ENCODE measurements around the gene RPRD2. TPM values are rescaled to one million over a fixed set of nuclear protein-coding genes. Genes with fewer than 3 reads are reported as not detected.

RPRD2 gene
- total and polyA plus RNA-seq, 9 of the 15 experiments (the other 6 are each of a cell fraction or from before 2014, with no cell fraction given) = 1.5 to 21.6 (median 7.7) TPM

DNA sequence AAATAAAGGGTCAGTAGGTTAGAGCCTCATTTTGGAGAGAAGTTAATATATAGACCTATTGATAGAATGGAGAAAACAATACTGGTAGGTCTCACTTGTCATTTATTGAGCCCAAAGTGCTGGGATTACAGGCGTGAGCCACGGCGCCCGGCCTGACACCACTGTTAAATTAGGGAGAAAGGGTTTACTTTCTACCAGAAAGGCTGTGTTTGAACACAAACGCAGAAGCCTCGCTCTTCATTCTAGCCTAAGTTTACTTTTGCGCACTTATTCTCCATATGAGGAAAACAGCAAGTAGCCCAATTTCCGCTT lies 43.3 kb upstream of the RPRD2 start:
- H3K9me3 ChIP-seq (replicated peaks; ENCODE audit: control insufficient read depth, insufficient read depth, low read depth, low read length) = peaks cover 4% of the 10 kb centered on the region
- 93% methylated on average over 8 of the region's 8 CpGs for WGBS (ENCODE audit: insufficient coverage, low coverage, missing lambda C conversion rate)
- H3K4me2 ChIP-seq (ENCODE audit: insufficient read depth, low read length) = peak overlapping the region; percentile 36; the same call in 1 of the 2 replicates
- POLR2A ChIA-PET = interaction anchor here (0.6 to 1.2 kb wide), 2 partner anchors 17 to 1114 kb away, joined by 3 read pairs; no protein-coding TSS in a partner anchor
- no peak overlapping the region for H3K9ac ChIP-seq (ENCODE audit: insufficient read depth in 1 of 2, low read depth in 2 of 2, low read length in 2 of 2)
- H4K20me1 ChIP-seq (replicated peaks; ENCODE audit: control insufficient read depth, insufficient read depth, low read length) = no peaks in the 10 kb centered on the region
- peak overlapping the region; percentile 58 for H2AFZ ChIP-seq (ENCODE audit: low read depth, low read length)
- peaks cover 5% of the 10 kb centered on the region in 2 experiments; a peak in 2 of 5 replicates for H3K4me1 ChIP-seq (replicated peaks in 1 of 2; ENCODE audit: control insufficient read depth in 2 of 2, insufficient read depth in 2 of 2, low read length in 2 of 2)
- in situ Hi-C loops (cut with MboI) (no loop called here), intact Hi-C loops (cut with micrococcal nuclease) (loop anchor here (5.0 kb wide), 1 partner anchor 63 kb away; the partner anchor contains the start of gene CA14)
- no peak for DNase-seq (ENCODE audit: extremely low read depth in 1 of 4, low spot score in 3 of 4)
- no TSS peak for BruUV-seq (replicated peaks)
- H3K9me1 ChIP-seq (ENCODE audit: control insufficient read depth, insufficient read depth, low read length) = no peaks in the 10 kb centered on the region
- no peaks in the 10 kb centered on the region for H3K27me3 ChIP-seq (ENCODE audit: control insufficient read depth in 2 of 2, insufficient read depth in 2 of 2, low read length in 2 of 2)
- CTCF ChIA-PET (ENCODE audit: low intra/inter-chr PET ratio) = no interaction called here
- no peak for FAIRE-seq
- H3K36me3 ChIP-seq (ENCODE audit: control insufficient read depth, insufficient read depth, low read length) = peaks cover 26% of the 10 kb centered on the region
- H3K27ac ChIP-seq (ENCODE audit: extremely low read depth, low read depth, low read length) = peak overlapping the region; percentile 91
- TF ChIP-seq, protein P1, sequence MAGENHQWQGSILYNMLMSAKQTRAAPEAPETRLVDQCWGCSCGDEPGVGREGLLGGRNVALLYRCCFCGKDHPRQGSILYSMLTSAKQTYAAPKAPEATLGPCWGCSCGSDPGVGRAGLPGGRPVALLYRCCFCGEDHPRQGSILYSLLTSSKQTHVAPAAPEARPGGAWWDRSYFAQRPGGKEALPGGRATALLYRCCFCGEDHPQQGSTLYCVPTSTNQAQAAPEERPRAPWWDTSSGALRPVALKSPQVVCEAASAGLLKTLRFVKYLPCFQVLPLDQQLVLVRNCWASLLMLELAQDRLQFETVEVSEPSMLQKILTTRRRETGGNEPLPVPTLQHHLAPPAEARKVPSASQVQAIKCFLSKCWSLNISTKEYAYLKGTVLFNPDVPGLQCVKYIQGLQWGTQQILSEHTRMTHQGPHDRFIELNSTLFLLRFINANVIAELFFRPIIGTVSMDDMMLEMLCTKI (IDR thresholded peaks at IDR 0.05; ENCODE audit: partially characterized antibody) = no peak
- TF ChIP-seq ZNF263 (CRISPR knock-in tag; IDR thresholded peaks at IDR 0.05; ENCODE audit: borderline replicate concordance) = no peak
- TF ChIP-seq CLOCK (CRISPR knock-in tag; IDR thresholded peaks at IDR 0.05; ENCODE audit: borderline replicate concordance) = no peak
- H3K79me2 ChIP-seq (ENCODE audit: control insufficient read depth, insufficient read depth, low read length) = peaks cover 34% of the 10 kb centered on the region
- H3K4me3 ChIP-seq = peak overlapping the region; percentile 92
- no peak for ATAC-seq
